Measurements from ENCODE around the gene TSFM.

GRCh38 chr12:57760347-57760982, 22.1 kb upstream of the TSFM start:
- no peak for TF ChIP-seq E2F5 (CRISPR knock-in tag; IDR thresholded peaks at IDR 0.05)
- TF ChIP-seq MAX (CRISPR knock-in tag; IDR thresholded peaks at IDR 0.05): no peak
- TF ChIP-seq SP1 (CRISPR knock-in tag; conservative IDR thresholded peaks at IDR 0.05): no peak
- no peak for TF ChIP-seq CTCF (IDR thresholded peaks at IDR 0.05)
- no peak for TF ChIP-seq CREM (CRISPR knock-in tag; IDR thresholded peaks at IDR 0.05)
- TF ChIP-seq ZNF671 (CRISPR knock-in tag; IDR thresholded peaks at IDR 0.05): no peak
- no peak for TF ChIP-seq ZNF263 (CRISPR knock-in tag; IDR thresholded peaks at IDR 0.05; ENCODE audit: low read depth)
- TF ChIP-seq KAT7 (CRISPR knock-in tag; IDR thresholded peaks at IDR 0.05; ENCODE audit: borderline replicate concordance): no peak
- no peak for TF ChIP-seq CREB1 (CRISPR knock-in tag; IDR thresholded peaks at IDR 0.05)
- no peak for TF ChIP-seq NFATC4 (CRISPR knock-in tag; IDR thresholded peaks at IDR 0.05)
- peak; percentile 19; the same call in 1 of the 2 replicates for TF ChIP-seq ZNF512 (CRISPR knock-in tag; IDR thresholded peaks at IDR 0.05; ENCODE audit: borderline replicate concordance)
- TF ChIP-seq CBFB (CRISPR knock-in tag; IDR thresholded peaks at IDR 0.05; ENCODE audit: low read depth): no peak
- TF ChIP-seq NR2C2 (CRISPR knock-in tag; IDR thresholded peaks at IDR 0.05): no peak
- TF ChIP-seq NR3C1 (CRISPR knock-in tag; conservative IDR thresholded peaks at IDR 0.05; ENCODE audit: low read depth): no peak
